HG02610 (cell line): ENCODE results near the gene LRRC38.
"Not testable (repeated sequence)": the region's sequence is repeated elsewhere in the genome, so short reads cannot be mapped to it uniquely, and the experiment has no call there.

ENCODE experiments used
- ATAC-seq: cut with Tn5 transposase; IDR thresholded peaks from one replicate; pipeline ENCODE4 v1.9.1; 2021; ENCODE audit warnings: mild to moderate bottlenecking, moderate library complexity; ENCODE audit not compliant: unreplicated experiment

LRRC38 gene

GRCh38 chr1:13513895-13514546, at the start of gene LRRC38:
Gene LRRC38 (minus strand): TSS chr1:13514003. CDS start chr1:13513593, 410 bp downstream.
- ATAC-seq: no peak

GRCh38 chr1:13562981-13563380, 49.2 kb upstream of the LRRC38 start:
- ATAC-seq: not testable (repeated sequence)

- no peak for ATAC-seq
Observed at GRCh38 chr1:13560541-13560940, 46.7 kb upstream of the LRRC38 start.

GRCh38 chr1:13556224-13556764, 42.5 kb upstream of the LRRC38 start:
- no peak for ATAC-seq

- no peak for ATAC-seq
Observed at GRCh38 chr1:13554798-13555197, 41.0 kb upstream of the LRRC38 start.

GRCh38 chr1:13550663-13551062, 36.9 kb upstream of the LRRC38 start:
- no peak for ATAC-seq

- ATAC-seq: no peak
Observed at GRCh38 chr1:13549521-13549920, 35.7 kb upstream of the LRRC38 start.

GRCh38 chr1:13549021-13549420, 35.2 kb upstream of the LRRC38 start:
- ATAC-seq: no peak

- ATAC-seq: no peak
Observed at GRCh38 chr1:13548281-13548680, 34.5 kb upstream of the LRRC38 start.

GRCh38 chr1:13546791-13547190, 33.0 kb upstream of the LRRC38 start:
- ATAC-seq: no peak

GRCh38 chr1:13544221-13544556, 30.4 kb upstream of the LRRC38 start:
- ATAC-seq: no peak

GRCh38 chr1:13543451-13544220, 29.8 kb upstream of the LRRC38 start:
- ATAC-seq: no peak

GRCh38 chr1:13541435-13542215, 27.8 kb upstream of the LRRC38 start:
- ATAC-seq: no peak

- no peak for ATAC-seq
Observed at GRCh38 chr1:13540866-13541265, 27.1 kb upstream of the LRRC38 start.

GRCh38 chr1:13539683-13540082, 25.9 kb upstream of the LRRC38 start:
- ATAC-seq: no peak

- ATAC-seq: no peak
Observed at GRCh38 chr1:13538832-13539231, 25.0 kb upstream of the LRRC38 start.

- ATAC-seq: no peak
Observed at GRCh38 chr1:13536571-13536970, 22.8 kb upstream of the LRRC38 start.

GRCh38 chr1:13535227-13535626, 21.4 kb upstream of the LRRC38 start:
- no peak for ATAC-seq

GRCh38 chr1:13528320-13528719, 14.5 kb upstream of the LRRC38 start:
- no peak for ATAC-seq

- ATAC-seq: no peak
Observed at GRCh38 chr1:13523780-13524477, 10.1 kb upstream of the LRRC38 start.

- ATAC-seq: no peak
Observed at GRCh38 chr1:13520985-13521384, 7.2 kb upstream of the LRRC38 start.
